H7 (cell line): ENCODE data around the gene CACNA1G. TPM values are rescaled to one million over a fixed set of nuclear protein-coding genes. Genes with fewer than 3 reads are reported as not detected.

Source experiments
- DNase-seq: peaks from one replicate; pipeline ENCODE4 v3.0.0; 2012
- H3K27me3 ChIP-seq: 2 replicates; pipeline ENCODE4 v1.6.0; 2011; ENCODE audit warnings: mild to moderate bottlenecking, low read length; ENCODE audit not compliant: control insufficient read depth, insufficient read depth
- H3K36me3 ChIP-seq: replicated peaks from 2 replicates; pipeline ENCODE4 v1.5.1; 2011; ENCODE audit warnings: low read length; ENCODE audit not compliant: control insufficient read depth, insufficient read depth
- H3K4me3 ChIP-seq: 2 replicates; pipeline ENCODE4 v1.5.1; 2011; ENCODE audit warnings: low read depth, mild to moderate bottlenecking, control low read depth, low read length, moderate library complexity; ENCODE audit not compliant: insufficient read depth
- total RNA-seq: library from RNA; depleted of rRNA; stranded (reverse); fragments of >200 nt; shearing (Covaris generic); gene quantifications from 2 replicates; pipeline ENCODE4 v1.2.3, GENCODE V29; 2014

The CACNA1G gene
- total RNA-seq, 1 experiment from 2014 or later = 1.9 TPM

DNA sequence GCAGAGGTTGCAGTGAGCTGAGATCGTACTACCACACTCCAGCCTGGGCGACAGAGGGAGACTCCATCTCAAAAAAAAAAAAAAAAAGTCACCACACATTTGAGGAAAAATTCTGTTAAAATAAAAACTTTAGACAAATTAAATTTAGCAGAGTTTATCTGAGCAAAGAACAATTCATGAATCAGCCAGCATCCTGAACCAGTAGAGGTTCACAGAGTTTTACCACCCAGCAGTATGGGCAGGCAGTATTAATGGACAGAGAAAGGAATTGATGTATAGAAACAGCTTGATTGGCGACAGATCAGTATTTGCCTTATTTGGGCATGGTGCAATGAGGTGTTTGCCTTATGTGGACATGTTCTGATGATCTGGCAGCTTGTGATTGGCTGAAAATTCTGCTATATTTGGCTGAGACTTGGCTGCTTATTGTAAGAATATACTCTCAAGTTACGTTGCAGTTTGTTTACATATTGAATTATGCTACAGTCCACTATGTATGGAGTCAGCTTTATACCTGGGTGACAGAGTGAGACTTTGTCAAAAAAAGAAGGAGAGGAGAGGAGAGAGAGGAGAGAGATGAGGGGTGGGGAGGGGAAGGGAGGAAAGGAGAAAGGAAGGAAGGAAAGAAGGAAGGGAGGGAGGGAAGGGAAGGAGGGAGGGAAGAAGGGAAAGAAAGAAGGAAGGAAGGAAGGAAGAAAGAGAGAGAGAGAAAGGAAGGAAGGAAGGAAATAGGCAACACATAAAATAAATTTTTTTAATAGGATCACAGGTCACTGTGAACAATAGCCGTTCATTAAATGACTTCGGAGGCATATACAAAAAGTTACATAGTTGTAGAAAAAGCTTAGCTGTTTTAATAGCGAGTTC lies 88.8 kb downstream of the CACNA1G start:
- Histone ChIP-seq H3K27me3 (no peaks in the 10 kb centered on the region), H3K4me3 (no peak overlapping the region), H3K36me3 (no peaks in the 10 kb centered on the region)
- no peak for DNase-seq

DNA sequence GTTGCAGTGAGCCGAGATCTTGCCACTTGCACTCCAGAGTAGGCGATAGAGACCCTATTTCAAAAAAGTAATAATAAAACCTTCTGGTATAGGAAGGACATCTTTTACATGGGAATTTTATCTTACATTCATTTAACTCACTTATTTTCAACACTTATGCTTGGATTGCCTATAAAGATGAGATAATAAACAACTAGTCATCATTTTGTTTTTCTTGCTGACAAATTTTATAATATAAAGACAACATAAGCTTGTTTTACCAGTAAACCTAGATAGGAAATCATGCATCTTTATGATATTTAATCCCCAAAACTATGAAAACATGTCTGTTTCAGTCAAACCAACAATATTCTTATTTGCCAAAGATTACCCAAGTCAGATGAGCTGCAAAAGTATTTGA lies 91.1 kb downstream of the CACNA1G start:
- Histone ChIP-seq H3K4me3 (no peak overlapping the region), H3K36me3 (no peaks in the 10 kb centered on the region), H3K27me3 (no peaks in the 10 kb centered on the region)
- DNase-seq = no peak

DNA sequence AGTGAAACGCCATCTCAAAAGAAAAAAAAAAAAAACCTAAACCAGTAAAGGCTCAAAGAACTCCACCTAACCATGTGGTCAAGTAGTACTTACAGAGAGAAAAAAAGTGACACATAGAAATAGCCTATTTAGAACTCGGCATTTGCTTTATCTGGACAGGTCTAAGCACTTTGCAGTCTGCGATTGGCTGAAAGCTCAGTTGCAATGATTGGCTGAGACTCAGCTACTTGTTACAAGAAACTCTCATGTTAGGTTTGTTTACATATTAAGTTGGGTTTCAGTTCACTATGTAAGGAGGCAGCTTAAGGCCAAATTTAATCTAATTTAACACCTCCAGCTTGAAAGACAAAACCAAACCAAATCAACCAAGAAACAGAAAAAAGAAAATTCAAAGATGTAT lies 93.2 kb downstream of the CACNA1G start:
- DNase-seq = no peak
- Histone ChIP-seq H3K4me3 (no peak overlapping the region), H3K36me3 (no peaks in the 10 kb centered on the region), H3K27me3 (no peaks in the 10 kb centered on the region)

DNA sequence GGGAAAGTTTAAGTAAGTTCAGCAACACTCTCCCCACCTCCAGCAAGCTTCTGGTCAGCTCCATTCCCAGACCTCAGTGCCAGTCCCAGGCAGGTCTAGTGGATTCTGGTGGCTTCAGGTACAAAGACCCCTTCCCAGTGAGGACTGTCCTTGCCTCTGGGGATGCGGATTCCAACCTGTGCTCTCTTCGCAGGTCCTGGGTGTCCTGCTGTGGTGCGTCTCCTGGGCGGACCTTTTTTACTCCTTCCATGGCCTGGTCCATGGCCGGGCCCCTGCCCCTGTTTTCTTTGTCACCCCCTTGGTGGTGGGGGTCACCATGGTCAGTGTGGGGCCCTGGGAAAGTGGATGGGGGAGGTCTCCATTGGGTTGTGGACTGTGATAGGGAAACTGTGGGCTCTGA lies 96.0 kb downstream of the CACNA1G start:
- Histone ChIP-seq H3K27me3 (no peaks in the 10 kb centered on the region), H3K36me3 (no peaks in the 10 kb centered on the region), H3K4me3 (no peak overlapping the region)
- DNase-seq = no peak

DNA sequence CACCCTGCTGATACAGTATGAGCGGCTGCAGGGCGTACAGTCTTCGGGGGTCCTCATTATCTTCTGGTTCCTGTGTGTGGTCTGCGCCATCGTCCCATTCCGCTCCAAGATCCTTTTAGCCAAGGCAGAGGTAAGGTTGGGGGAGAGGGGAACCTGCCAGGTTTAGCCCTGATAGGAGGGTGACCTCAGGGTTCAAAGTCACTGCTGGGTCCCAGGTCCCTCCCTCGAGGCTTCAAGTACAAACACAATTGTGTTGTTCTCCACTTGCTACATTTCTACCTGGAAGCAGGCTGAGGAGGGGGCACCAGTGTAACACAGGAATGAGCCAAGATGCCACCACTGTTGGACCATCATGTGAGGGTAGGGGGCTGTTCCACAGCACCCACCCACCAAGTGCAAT lies 96.5 kb downstream of the CACNA1G start:
- H3K4me3 ChIP-seq = no peak overlapping the region
- no peaks in the 10 kb centered on the region for H3K27me3 ChIP-seq
- no peaks in the 10 kb centered on the region for H3K36me3 ChIP-seq
- no peak for DNase-seq

DNA sequence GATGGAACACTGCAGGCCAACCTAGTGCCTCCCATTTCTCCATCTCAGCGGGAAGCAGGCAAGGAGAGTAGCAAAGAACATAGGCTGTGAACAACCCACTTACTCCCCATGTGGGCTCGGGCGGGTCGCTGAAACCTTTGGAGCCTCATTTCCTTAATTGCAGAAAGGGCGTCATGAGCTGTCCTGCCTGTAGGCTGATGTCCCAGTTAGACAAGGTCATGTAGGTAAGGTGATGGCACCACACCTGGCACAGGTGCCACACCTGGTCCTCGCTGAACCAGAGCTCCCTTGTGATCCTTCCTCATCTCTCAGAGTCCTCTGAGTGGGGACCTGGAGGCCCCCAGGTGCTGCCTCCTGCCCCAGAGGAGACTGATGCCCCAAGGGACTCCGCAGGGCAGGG lies 97.1 kb downstream of the CACNA1G start:
- DNase-seq = no peak
- no peak overlapping the region for H3K4me3 ChIP-seq
- H3K36me3 ChIP-seq = no peaks in the 10 kb centered on the region
- H3K27me3 ChIP-seq = no peaks in the 10 kb centered on the region

DNA sequence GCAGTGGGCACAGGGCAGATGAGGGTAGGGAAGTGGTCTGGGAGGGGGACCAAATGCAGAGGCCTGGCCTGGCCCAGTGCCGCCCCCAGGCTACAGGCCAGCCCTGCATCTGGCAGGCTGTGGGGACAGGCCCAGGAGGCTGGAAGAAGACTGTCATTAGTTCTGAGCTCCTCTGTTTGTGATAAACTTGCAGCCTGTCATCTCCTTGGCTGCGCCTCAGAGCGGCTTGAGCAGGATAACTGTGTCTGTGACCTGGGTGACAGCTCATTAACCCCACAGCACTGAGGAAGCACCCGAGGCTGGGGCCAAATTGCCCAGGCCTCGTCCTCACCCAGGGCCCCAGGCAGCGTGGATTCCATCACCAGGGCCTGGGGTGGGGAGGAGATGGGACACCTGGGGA lies 98.1 kb downstream of the CACNA1G start:
- DNase-seq = no peak
- no peaks in the 10 kb centered on the region for H3K27me3 ChIP-seq
- H3K36me3 ChIP-seq = no peaks in the 10 kb centered on the region
- H3K4me3 ChIP-seq = no peak overlapping the region

DNA sequence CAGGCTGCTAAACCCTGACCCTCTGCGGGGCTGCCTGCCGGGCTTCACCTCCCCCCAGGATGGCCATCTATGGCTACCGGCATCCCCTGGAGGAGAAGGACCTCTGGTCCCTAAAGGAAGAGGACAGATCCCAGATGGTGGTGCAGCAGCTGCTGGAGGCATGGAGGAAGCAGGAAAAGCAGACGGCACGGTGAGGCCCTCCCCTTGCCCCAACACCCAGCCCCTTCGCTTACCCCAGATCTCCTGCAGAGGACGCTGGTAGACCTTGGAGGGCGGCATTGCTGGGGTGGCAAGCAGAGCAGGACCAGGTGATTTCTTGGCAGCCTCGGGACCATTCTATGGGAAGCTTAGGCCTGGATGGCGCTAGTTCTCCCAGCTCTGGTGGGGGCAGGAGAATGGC lies 98.7 kb downstream of the CACNA1G start:
- Histone ChIP-seq H3K36me3 (no peaks in the 10 kb centered on the region), H3K4me3 (no peak overlapping the region), H3K27me3 (no peaks in the 10 kb centered on the region)
- DNase-seq = peak; percentile 81

DNA sequence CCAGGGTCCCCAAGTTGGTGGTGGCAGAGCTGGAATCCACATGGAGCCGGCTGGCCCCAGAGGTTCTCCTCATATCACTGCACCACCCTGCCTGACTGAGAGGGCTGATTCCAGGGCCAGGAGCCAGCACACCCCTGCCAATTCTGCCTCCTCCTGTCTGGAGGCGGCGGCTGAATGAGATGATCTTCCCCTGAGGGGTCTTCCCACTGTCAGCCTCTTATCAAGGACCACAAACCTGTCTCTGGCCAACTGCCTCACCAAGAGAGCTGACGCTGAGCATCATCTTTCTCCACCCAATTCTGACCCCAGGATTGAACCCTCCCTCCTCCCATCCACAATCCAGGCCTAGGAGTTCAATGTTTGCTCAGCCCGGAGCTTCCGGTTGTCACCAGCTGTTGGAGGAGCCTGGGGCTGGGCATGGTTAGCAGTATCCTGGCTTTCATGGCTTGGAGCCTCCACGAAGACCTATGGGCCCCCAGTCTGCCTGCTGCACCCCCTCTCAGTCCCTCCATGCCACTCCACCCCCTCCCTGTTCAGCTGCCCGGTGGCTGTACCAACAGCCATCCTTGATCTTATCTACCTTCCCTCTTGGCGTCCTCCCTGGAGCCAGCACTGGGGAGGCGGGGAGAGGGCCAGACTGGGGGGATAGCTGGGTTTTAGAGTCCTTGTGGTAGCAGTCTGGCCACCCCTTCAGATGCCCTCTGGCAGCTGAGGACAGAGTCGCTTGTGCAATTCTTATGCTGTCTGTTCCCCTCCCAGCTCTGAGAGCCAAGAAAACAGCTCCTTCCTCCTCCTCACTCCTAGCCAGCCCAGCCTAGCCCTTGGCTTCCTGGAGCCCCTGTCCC lies 99.7 kb downstream of the CACNA1G start:
- no peak for DNase-seq
- no peak overlapping the region for H3K4me3 ChIP-seq
- no peaks in the 10 kb centered on the region for H3K36me3 ChIP-seq
- H3K27me3 ChIP-seq = no peaks in the 10 kb centered on the region

DNA sequence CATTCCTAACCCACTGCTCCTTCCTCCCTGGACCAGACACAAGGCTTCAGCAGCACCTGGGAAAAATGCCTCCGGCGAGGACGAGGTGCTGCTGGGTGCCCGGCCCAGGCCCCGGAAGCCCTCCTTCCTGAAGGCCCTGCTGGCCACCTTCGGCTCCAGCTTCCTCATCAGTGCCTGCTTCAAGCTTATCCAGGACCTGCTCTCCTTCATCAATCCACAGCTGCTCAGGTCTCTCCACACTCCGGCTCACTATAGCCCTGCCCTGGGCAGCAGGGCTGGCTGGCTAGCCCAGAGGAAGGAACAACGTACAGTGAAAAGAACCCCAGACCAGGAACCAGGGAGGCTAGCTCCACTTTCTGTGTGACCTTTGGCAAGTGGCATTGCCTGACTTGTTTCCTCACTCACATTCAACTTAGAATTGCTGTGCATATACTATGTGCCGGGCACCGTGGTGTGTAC lies 100.4 kb downstream of the CACNA1G start:
- no peaks in the 10 kb centered on the region for H3K36me3 ChIP-seq
- no peak overlapping the region for H3K4me3 ChIP-seq
- no peaks in the 10 kb centered on the region for H3K27me3 ChIP-seq
- DNase-seq = no peak

DNA sequence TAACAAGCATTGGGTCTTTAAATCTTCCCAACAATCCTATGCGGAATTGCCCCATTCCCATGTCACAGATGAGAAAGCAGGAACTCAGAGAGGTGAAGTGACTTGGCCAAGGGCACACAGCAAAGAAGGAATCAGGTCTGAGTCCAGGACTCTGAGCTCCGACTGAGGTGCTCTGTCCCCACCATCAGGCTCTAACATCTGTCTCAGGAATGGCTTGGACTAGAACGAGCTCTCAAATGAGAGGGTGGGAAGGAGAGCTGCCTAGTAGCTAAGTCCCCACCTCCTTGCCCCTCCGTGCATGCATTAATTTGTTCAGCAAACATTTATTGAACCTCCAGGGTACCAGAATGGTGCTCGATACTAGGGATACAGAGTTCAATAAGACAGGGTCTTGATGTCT lies 100.8 kb downstream of the CACNA1G start:
- Histone ChIP-seq H3K27me3 (no peaks in the 10 kb centered on the region), H3K4me3 (no peak overlapping the region), H3K36me3 (no peaks in the 10 kb centered on the region)
- DNase-seq = no peak

DNA sequence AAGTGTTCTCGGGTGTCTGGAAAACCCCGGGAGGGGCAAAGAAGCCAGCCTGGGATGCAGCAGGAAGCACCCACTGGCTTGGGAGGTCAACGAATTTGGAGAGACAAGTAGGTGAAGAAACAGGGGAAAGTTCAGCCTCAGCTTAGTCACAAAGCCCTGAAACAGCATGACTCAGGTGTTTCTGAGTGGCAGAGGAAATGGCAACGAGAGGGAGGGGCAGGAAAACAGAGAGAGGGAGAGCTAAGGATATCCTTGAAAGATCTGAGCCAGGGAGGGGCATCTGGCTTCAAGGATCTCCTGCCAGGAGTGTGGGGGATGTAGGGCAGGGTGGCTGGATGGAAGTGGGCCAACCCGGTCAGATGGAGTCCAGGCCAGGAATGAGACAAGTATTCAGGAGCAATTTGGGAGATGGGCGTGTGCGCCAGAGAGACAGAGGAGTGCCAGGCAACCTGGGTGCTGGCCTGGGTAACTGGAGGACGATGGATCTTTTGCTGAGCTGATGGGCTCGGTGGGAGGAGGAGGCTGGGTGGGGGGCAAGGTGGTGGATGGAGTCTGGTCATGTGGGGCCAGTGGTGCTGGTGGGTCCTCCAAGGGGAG lies 101.4 kb downstream of the CACNA1G start:
- no peak overlapping the region for H3K4me3 ChIP-seq
- peak; percentile 68 for DNase-seq

DNA sequence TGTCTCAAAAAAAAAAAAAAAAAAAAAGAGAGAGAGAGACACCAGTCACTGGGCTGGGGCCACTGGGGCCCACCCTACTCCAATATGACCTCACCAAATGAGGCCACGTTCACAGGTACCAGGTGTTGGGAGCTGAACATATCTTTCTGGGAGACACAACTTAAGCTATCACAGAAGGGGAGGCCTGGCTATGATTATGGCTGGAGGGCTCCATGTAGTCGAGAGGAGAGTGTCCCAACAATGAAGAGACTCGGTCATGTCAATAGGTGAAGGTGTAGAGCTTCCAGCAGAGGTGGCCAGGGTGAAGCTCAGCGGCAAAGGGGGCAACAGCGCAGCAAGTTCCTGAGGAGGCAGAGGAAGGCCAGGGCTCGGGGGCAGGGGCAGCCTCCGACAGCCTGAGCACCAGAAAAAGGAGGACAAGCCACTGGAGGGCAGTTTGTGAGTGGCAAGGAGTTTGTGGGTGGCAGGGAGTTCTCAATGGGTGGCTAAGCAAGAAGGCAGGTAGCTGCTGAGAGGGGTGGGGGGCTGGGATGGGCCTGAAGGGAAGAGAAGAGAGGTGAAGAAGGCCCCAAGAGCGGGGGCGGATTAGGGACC lies 102.2 kb downstream of the CACNA1G start:
- Histone ChIP-seq H3K4me3 (no peak overlapping the region), H3K36me3 (no peaks in the 10 kb centered on the region), H3K27me3 (no peaks in the 10 kb centered on the region)
- no peak for DNase-seq

More for the DNA sequence above, 101.4 kb downstream of the CACNA1G start:
- Histone ChIP-seq H3K36me3 (no peaks in the 10 kb centered on the region), H3K27me3 (no peaks in the 10 kb centered on the region)

DNA sequence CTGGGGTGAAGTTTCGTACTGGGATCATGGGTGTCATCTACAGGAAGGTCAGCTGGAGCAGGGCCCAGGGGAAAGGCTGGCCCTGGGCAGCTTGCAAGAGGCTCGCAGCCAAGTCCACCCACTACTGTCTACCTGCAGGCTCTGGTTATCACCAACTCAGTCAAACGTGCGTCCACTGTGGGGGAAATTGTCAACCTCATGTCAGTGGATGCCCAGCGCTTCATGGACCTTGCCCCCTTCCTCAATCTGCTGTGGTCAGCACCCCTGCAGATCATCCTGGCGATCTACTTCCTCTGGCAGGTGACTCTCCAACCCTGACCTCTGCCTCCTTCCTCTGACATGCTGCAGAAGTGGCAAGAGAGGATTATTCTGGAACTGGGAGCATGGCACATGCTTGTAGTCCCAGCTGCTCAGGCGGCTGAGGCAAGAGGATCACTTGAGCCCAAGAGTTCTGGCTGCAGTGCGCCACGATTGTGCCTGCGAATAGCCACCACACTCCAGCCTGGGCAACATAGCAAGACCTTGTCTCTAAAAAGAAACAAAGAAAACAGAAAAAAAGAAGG lies 103.4 kb downstream of the CACNA1G start:
- no peak for DNase-seq
- Histone ChIP-seq H3K27me3 (no peaks in the 10 kb centered on the region), H3K36me3 (no peaks in the 10 kb centered on the region), H3K4me3 (no peak overlapping the region)
